Measurements from ENCODE around the gene POP4. TPM values are rescaled to one million over a fixed set of nuclear protein-coding genes. Genes with fewer than 3 reads are reported as not detected.

POP4 gene
- total and polyA plus RNA-seq, 2 donors from 2014 or later: 60.5 to 87.9 TPM

DNA sequence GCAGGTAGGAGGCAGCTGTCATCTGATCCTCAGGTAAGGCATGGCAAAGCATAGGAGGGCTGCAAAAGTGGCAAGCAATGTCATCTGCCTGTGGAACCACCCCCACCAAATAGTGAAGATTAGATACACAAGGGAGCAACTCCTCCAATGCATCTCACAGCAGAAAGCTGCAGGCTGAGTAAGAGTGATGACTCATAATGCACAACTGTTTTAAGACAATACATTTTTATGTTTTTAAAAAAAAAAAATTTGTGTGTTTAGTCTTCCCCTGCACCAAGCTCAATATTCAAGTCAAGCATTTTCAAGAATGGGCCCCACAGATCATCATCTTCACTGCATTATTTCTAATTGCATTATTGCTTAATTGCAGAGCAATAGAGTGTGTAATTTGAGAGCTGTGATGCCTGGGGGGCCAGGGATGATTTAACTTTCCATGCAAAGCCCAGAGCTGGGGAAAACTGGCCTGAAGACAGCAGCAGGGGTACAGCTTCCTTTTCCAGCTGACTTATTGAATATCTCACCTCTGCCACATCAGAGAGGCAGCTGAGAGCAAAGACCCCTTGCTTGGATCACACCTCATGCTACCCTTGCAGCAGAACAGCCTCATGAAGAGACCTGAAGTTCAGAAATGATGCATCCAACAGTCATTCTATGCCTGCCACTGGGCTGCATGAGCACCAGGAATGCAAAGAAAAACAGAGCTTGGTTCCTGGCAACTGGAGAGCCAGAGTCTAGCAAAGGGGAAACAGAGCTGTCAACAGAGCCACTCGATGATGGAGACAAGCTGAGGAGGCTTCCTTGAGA is 22.7 kb upstream of the POP4 start:
- no peak for FAIRE-seq

GRCh38 chr19:29586401-29586800 is 19.7 kb upstream of the POP4 start:
- Histone ChIP-seq H3K27ac (ENCODE audit: low read depth in 2 of 2, low read length in 2 of 2) (no peak overlapping the region), H3K4me1 (ENCODE audit: control insufficient read depth in 2 of 3, insufficient read depth in 2 of 3, low read depth in 1 of 3, low read length in 3 of 3) (no peaks in the 10 kb centered on the region), H3K9ac (ENCODE audit: low read length in 3 of 3) (no peak overlapping the region), H3K4me3 (ENCODE audit: low read length in 3 of 3) (no peak overlapping the region), H3K27me3 (ENCODE audit: control insufficient read depth, insufficient read depth, low read length) (no peaks in the 10 kb centered on the region), H3K9me3 (ENCODE audit: control insufficient read depth in 2 of 3, insufficient read depth in 1 of 3, low read length in 3 of 3) (peaks cover 0 to 3% (median 0%) of the 10 kb centered on the region in 3 donors), H3K36me3 (ENCODE audit: control insufficient read depth in 2 of 3, insufficient read depth in 3 of 3, low read length in 3 of 3) (no peaks in the 10 kb centered on the region)
- no peak for FAIRE-seq
- intact Hi-C loops (cut with DNase I): no loop called here
- DNase-seq: peak in 1 of 5 donors; percentile 4
- TF ChIP-seq, protein P1, sequence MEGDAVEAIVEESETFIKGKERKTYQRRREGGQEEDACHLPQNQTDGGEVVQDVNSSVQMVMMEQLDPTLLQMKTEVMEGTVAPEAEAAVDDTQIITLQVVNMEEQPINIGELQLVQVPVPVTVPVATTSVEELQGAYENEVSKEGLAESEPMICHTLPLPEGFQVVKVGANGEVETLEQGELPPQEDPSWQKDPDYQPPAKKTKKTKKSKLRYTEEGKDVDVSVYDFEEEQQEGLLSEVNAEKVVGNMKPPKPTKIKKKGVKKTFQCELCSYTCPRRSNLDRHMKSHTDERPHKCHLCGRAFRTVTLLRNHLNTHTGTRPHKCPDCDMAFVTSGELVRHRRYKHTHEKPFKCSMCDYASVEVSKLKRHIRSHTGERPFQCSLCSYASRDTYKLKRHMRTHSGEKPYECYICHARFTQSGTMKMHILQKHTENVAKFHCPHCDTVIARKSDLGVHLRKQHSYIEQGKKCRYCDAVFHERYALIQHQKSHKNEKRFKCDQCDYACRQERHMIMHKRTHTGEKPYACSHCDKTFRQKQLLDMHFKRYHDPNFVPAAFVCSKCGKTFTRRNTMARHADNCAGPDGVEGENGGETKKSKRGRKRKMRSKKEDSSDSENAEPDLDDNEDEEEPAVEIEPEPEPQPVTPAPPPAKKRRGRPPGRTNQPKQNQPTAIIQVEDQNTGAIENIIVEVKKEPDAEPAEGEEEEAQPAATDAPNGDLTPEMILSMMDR (IDR thresholded peaks at IDR 0.05; ENCODE audit: borderline replicate concordance, extremely low read depth, insufficient read depth): no peak

More for the DNA sequence above, 22.7 kb upstream of the POP4 start:
- H3K4me3 ChIP-seq (ENCODE audit: low read length in 3 of 3): no peak overlapping the region
- no peak overlapping the region for H3K27ac ChIP-seq (ENCODE audit: low read depth in 2 of 2, low read length in 2 of 2)
- no peaks in the 10 kb centered on the region for H3K36me3 ChIP-seq (ENCODE audit: control insufficient read depth in 2 of 3, insufficient read depth in 3 of 3, low read length in 3 of 3)
- no peaks in the 10 kb centered on the region for H3K27me3 ChIP-seq (ENCODE audit: control insufficient read depth, insufficient read depth, low read length)
- peaks cover 0 to 4% (median 0%) of the 10 kb centered on the region in 3 donors for H3K9me3 ChIP-seq (ENCODE audit: control insufficient read depth in 2 of 3, insufficient read depth in 1 of 3, low read length in 3 of 3)
- no peaks in the 10 kb centered on the region for H3K4me1 ChIP-seq (ENCODE audit: control insufficient read depth in 2 of 3, insufficient read depth in 2 of 3, low read depth in 1 of 3, low read length in 3 of 3)
- TF ChIP-seq, protein P1 (IDR thresholded peaks at IDR 0.05; ENCODE audit: borderline replicate concordance, extremely low read depth, insufficient read depth): no peak
- H3K9ac ChIP-seq (ENCODE audit: low read length in 3 of 3): no peak overlapping the region
- intact Hi-C loops (cut with DNase I): no loop called here
- peak in 1 of 5 donors; percentile 40 for DNase-seq

- TF ChIP-seq, protein P1 (IDR thresholded peaks at IDR 0.05; ENCODE audit: borderline replicate concordance, extremely low read depth, insufficient read depth): no peak
- H3K27ac ChIP-seq (ENCODE audit: low read depth in 2 of 2, low read length in 2 of 2): peak overlapping the region in 1 of 2 donors; percentile 7
- intact Hi-C loops (cut with DNase I): no loop called here
- no peaks in the 10 kb centered on the region for H3K9me3 ChIP-seq (ENCODE audit: control insufficient read depth in 2 of 3, insufficient read depth in 1 of 3, low read length in 3 of 3)
- no peak overlapping the region for H3K4me3 ChIP-seq (ENCODE audit: low read length in 3 of 3)
- no peaks in the 10 kb centered on the region for H3K4me1 ChIP-seq (ENCODE audit: control insufficient read depth in 2 of 3, insufficient read depth in 2 of 3, low read depth in 1 of 3, low read length in 3 of 3)
- peak in 1 of 5 donors; percentile 2 for DNase-seq
- H3K27me3 ChIP-seq (ENCODE audit: control insufficient read depth, insufficient read depth, low read length): no peaks in the 10 kb centered on the region
- no peak for FAIRE-seq
- H3K9ac ChIP-seq (ENCODE audit: low read length in 3 of 3): no peak overlapping the region
- H3K36me3 ChIP-seq (ENCODE audit: control insufficient read depth in 2 of 3, insufficient read depth in 3 of 3, low read length in 3 of 3): no peaks in the 10 kb centered on the region
Observed at GRCh38 chr19:29587059-29587458, 19.0 kb upstream of the POP4 start.

All from kidney (tissue), 14 donors.